ENCODE data around the gene RNF26. TPM values are rescaled to one million over a fixed set of nuclear protein-coding genes. Genes with fewer than 3 reads are reported as not detected.

RNF26 gene
- total RNA-seq, 1 experiment from 2014 or later, result 45.6 TPM

DNA sequence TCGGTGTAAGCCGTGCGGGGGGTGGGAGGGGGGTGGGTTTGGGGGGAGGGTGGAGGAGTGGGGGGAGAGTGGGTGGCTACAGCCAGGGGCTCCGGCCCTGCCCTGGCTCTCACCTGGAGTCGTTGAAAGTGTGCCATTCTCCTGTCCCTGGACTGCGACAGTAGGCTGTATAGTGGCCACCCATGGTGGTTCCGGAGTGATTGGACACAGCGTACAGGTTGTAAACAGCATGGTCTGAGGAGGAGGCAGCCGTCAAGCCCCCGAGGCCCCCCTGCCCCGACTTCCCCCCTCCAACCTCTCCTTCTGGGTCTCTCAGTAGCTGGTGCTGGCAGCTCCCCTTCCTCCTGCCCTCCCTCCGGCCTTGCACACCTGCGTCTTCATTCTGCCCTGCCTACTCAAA is 22.7 kb downstream of the RNF26 start:
- peaks cover 23 to 36% of the 10 kb centered on the region in 2 experiments for H3K4me1 ChIP-seq (ENCODE audit: control insufficient read depth in 1 of 2, insufficient read depth in 2 of 2, low read length in 2 of 2)
- H3K79me2 ChIP-seq (ENCODE audit: insufficient read depth, low read length), result no peaks in the 10 kb centered on the region
- TF ChIP-seq SP1 (IDR thresholded peaks at IDR 0.05; ENCODE audit: low read depth) (no peak), EZH2 (IDR thresholded peaks at IDR 0.05) (no peak), EGR1 (IDR thresholded peaks at IDR 0.05; ENCODE audit: low read depth) (no peak), JUND (IDR thresholded peaks at IDR 0.05) (no peak), POLR2A (IDR thresholded peaks at IDR 0.05; ENCODE audit: borderline replicate concordance, extremely low read depth, insufficient read depth, insufficient read length) (no peak), TCF7L2 (IDR thresholded peaks at IDR 0.05; ENCODE audit: borderline replicate concordance, extremely low read depth, insufficient read depth, insufficient read length) (no peak), RAD21 (IDR thresholded peaks at IDR 0.05; ENCODE audit: low read depth) (no peak), SIN3A (IDR thresholded peaks at IDR 0.05; ENCODE audit: low read depth) (no peak), POLR2AphosphoS5 (IDR thresholded peaks at IDR 0.05; ENCODE audit: low read depth, low read length) (no peak), EZH2phosphoT487 (IDR thresholded peaks at IDR 0.05; ENCODE audit: borderline replicate concordance) (no peak), ELF1 (IDR thresholded peaks at IDR 0.05; ENCODE audit: borderline replicate concordance, low read depth) (no peak), FOSL1 (IDR thresholded peaks at IDR 0.05; ENCODE audit: low read depth) (no peak), CBX3 (IDR thresholded peaks at IDR 0.05; ENCODE audit: low read depth) (no peak), ZFX (IDR thresholded peaks at IDR 0.05) (no peak), ZNF274 (IDR thresholded peaks at IDR 0.05; ENCODE audit: low read depth, low read length) (no peak)
- TF ChIP-seq, protein P1, sequence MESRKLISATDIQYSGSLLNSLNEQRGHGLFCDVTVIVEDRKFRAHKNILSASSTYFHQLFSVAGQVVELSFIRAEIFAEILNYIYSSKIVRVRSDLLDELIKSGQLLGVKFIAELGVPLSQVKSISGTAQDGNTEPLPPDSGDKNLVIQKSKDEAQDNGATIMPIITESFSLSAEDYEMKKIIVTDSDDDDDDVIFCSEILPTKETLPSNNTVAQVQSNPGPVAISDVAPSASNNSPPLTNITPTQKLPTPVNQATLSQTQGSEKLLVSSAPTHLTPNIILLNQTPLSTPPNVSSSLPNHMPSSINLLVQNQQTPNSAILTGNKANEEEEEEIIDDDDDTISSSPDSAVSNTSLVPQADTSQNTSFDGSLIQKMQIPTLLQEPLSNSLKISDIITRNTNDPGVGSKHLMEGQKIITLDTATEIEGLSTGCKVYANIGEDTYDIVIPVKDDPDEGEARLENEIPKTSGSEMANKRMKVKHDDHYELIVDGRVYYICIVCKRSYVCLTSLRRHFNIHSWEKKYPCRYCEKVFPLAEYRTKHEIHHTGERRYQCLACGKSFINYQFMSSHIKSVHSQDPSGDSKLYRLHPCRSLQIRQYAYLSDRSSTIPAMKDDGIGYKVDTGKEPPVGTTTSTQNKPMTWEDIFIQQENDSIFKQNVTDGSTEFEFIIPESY (IDR thresholded peaks at IDR 0.05; ENCODE audit: extremely low read depth, insufficient replicate concordance, low read length), result no peak
- TF ChIP-seq, protein P2, sequence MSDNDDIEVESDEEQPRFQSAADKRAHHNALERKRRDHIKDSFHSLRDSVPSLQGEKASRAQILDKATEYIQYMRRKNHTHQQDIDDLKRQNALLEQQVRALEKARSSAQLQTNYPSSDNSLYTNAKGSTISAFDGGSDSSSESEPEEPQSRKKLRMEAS (IDR thresholded peaks at IDR 0.05), result no peak
- TF ChIP-seq, protein P3, sequence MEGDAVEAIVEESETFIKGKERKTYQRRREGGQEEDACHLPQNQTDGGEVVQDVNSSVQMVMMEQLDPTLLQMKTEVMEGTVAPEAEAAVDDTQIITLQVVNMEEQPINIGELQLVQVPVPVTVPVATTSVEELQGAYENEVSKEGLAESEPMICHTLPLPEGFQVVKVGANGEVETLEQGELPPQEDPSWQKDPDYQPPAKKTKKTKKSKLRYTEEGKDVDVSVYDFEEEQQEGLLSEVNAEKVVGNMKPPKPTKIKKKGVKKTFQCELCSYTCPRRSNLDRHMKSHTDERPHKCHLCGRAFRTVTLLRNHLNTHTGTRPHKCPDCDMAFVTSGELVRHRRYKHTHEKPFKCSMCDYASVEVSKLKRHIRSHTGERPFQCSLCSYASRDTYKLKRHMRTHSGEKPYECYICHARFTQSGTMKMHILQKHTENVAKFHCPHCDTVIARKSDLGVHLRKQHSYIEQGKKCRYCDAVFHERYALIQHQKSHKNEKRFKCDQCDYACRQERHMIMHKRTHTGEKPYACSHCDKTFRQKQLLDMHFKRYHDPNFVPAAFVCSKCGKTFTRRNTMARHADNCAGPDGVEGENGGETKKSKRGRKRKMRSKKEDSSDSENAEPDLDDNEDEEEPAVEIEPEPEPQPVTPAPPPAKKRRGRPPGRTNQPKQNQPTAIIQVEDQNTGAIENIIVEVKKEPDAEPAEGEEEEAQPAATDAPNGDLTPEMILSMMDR (IDR thresholded peaks at IDR 0.05 in 2 of 3, conservative IDR thresholded peaks at IDR 0.05 in 1 of 3; ENCODE audit: borderline replicate concordance in 1 of 3, insufficient read depth in 1 of 3, low read depth in 2 of 3, low read length in 2 of 3), result no peak
- TF ChIP-seq, protein P4, sequence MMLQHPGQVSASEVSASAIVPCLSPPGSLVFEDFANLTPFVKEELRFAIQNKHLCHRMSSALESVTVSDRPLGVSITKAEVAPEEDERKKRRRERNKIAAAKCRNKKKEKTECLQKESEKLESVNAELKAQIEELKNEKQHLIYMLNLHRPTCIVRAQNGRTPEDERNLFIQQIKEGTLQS (IDR thresholded peaks at IDR 0.05), result no peak
- peaks cover 0 to 6% of the 10 kb centered on the region in 2 experiments; a peak in 1 of 4 replicates for H3K36me3 ChIP-seq (ENCODE audit: control insufficient read depth in 1 of 2, insufficient read depth in 2 of 2, low read length in 2 of 2)
- H3K27ac ChIP-seq (ENCODE audit: low read depth, low read length), result no peak overlapping the region; the same call in 1 of the 2 replicates
- RAD21 ChIA-PET (ENCODE audit: low non-redundant PET in 1 of 2, low total read pairs in 2 of 2, uncharacterized antibody in 2 of 2, unreplicated experiment in 2 of 2), result interaction anchor here (0.9 to 1.4 kb wide), 3 partner anchors 15 to 117 kb away, joined by 3 to 7 read pairs (median 4); no protein-coding TSS in a partner anchor
- H3K9me2 ChIP-seq (ENCODE audit: insufficient read depth), result no peaks in the 10 kb centered on the region
- H4K20me1 ChIP-seq (ENCODE audit: insufficient read depth), result no peaks in the 10 kb centered on the region
- CTCF ChIA-PET, result interaction anchor here (0.7 to 2.6 kb wide), 10 partner anchors 9 to 118 kb away, joined by 3 to 68 read pairs (median 8); partner anchors contain the start of genes MFRP and USP2
- DNase-seq (ENCODE audit: low read depth, low spot score) (no peak), ATAC-seq (peak; percentile 7; the same call in 1 of the 2 replicates)
- H3K4me2 ChIP-seq (ENCODE audit: low read length), result peak overlapping the region; percentile 97
- intact Hi-C loops (cut with micrococcal nuclease), result no loop called here
- H3K27me3 ChIP-seq (ENCODE audit: insufficient read depth, low read length), result no peaks in the 10 kb centered on the region
- peak overlapping the region; percentile 86 for H3K9ac ChIP-seq (ENCODE audit: low read length)
- no TSS peak for BruUV-seq (replicated peaks)
- no peak overlapping the region for H2AFZ ChIP-seq (ENCODE audit: low read depth, low read length, poor library complexity, severe bottlenecking)
- peak overlapping the region; percentile 62 to 66 for H3K4me3 ChIP-seq (replicated peaks in 1 of 2; ENCODE audit: low read depth in 1 of 2, low read length in 2 of 2)
- POLR2A ChIA-PET, result no interaction called here
- no peaks in the 10 kb centered on the region for H3K9me3 ChIP-seq (ENCODE audit: control insufficient read depth in 1 of 2, insufficient read depth in 1 of 2, low read depth in 1 of 2, low read length in 2 of 2)

Measured in HCT116 (cell line).